Endothelial cell (in vitro differentiated cells): ENCODE measurements around the gene ACOXL. TPM values are rescaled to one million over a fixed set of nuclear protein-coding genes. Genes with fewer than 3 reads are reported as not detected.
A peak's percentile ranks its signal among the peaks of the same experiment; 100 is the strongest.

ENCODE experiments used
- DNase-seq: peaks from one replicate; pipeline ENCODE4 v3.0.0; 2021; ENCODE audit warnings: low spot score
- H3K27ac Mint-ChIP-seq: one replicate; pipeline ENCODE4 v1.8.0; 2021; ENCODE audit warnings: mixed read lengths, inconsistent platforms; ENCODE audit not compliant: unreplicated experiment
- H3K27me3 Mint-ChIP-seq: one replicate; pipeline ENCODE4 v1.8.0; 2021; ENCODE audit warnings: mild to moderate bottlenecking, moderate library complexity, mixed read lengths, inconsistent platforms; ENCODE audit not compliant: unreplicated experiment
- H3K36me3 Mint-ChIP-seq: one replicate; pipeline ENCODE4 v1.8.0; 2021; ENCODE audit warnings: mild to moderate bottlenecking, low read depth, mixed read lengths, inconsistent platforms; ENCODE audit not compliant: unreplicated experiment
- H3K4me1 Mint-ChIP-seq: one replicate; pipeline ENCODE4 v1.8.0; 2021; ENCODE audit warnings: mild to moderate bottlenecking, mixed read lengths, inconsistent platforms; ENCODE audit not compliant: unreplicated experiment
- H3K4me3 Mint-ChIP-seq: one replicate; pipeline ENCODE4 v1.8.0; 2021; ENCODE audit warnings: mild to moderate bottlenecking, mixed read lengths, inconsistent platforms; ENCODE audit not compliant: unreplicated experiment
- H3K9me3 Mint-ChIP-seq: one replicate; pipeline ENCODE4 v1.8.0; 2021; ENCODE audit warnings: mixed read lengths, inconsistent platforms; ENCODE audit not compliant: unreplicated experiment
- CTCF ChIP-seq: fragments of 200-600 bp; sonication (generic); IDR thresholded peaks from one replicate; pipeline ENCODE4 v1.5.0; 2021; ENCODE audit warnings: antibody characterized with exemption; ENCODE audit not compliant: unreplicated experiment
- total RNA-seq: library from RNA; stranded (reverse); fragmentation: NEBNext Ultra II Directional; extraction: Animal tissue kit (Norgen Biotek cat#: 25700); gene quantifications from one replicate; pipeline ENCODE4 v1.2.1, GENCODE V29; 2021; ENCODE audit not compliant: unreplicated experiment

Gene ACOXL
- total RNA-seq, 1 donor from 2014 or later = 0.44 TPM

GRCh38 chr2:111118481-111118980 lies 386.2 kb downstream of the ACOXL start:
- H3K27me3 Mint-ChIP-seq = peaks cover 29% of the 10 kb centered on the region
- H3K4me3 Mint-ChIP-seq = peak overlapping the region; percentile 88
- TF ChIP-seq CTCF = no peak
- peak; percentile 23 for DNase-seq
- peak overlapping the region; percentile 64 for H3K27ac Mint-ChIP-seq
- no peaks in the 10 kb centered on the region for H3K9me3 Mint-ChIP-seq
- H3K4me1 Mint-ChIP-seq = peaks cover 13% of the 10 kb centered on the region
- H3K36me3 Mint-ChIP-seq = no peaks in the 10 kb centered on the region

GRCh38 chr2:111118981-111119821 lies 386.8 kb downstream of the ACOXL start:
- peaks cover 31% of the 10 kb centered on the region for H3K27me3 Mint-ChIP-seq
- peaks cover 16% of the 10 kb centered on the region for H3K4me1 Mint-ChIP-seq
- TF ChIP-seq CTCF = no peak
- peak overlapping the region; percentile 88 for H3K4me3 Mint-ChIP-seq
- peak; percentile 33 for DNase-seq
- no peak overlapping the region for H3K27ac Mint-ChIP-seq
- H3K36me3 Mint-ChIP-seq = no peaks in the 10 kb centered on the region
- no peaks in the 10 kb centered on the region for H3K9me3 Mint-ChIP-seq

DNA sequence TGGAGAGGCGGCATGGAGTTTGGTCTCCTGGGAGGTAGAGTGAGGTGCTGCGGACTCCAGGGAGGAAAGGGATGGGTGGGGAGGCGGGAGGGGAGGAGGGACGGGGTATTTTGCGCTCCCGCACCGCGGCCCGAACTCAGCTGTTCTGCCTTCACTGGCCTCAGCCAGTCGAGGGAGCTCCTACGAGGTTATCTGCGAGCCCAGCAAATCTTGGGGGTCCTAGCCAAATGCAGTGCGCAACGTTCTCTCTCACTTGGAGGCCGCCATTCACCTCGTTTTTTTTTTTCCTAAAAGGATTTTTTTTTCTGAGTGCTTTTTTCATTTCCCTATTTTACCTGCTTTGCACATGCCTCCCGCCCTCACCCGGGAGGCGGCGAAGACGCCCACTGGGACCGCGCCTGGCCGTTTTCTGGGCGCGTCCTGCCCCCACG lies 387.5 kb downstream of the ACOXL start:
- H3K4me3 Mint-ChIP-seq = peak overlapping the region; percentile 77
- peak; percentile 14 for DNase-seq
- no peaks in the 10 kb centered on the region for H3K9me3 Mint-ChIP-seq
- no peak overlapping the region for H3K27ac Mint-ChIP-seq
- TF ChIP-seq CTCF = no peak
- H3K4me1 Mint-ChIP-seq = peaks cover 16% of the 10 kb centered on the region
- peaks cover 31% of the 10 kb centered on the region for H3K27me3 Mint-ChIP-seq
- H3K36me3 Mint-ChIP-seq = peaks cover 2% of the 10 kb centered on the region

- TF ChIP-seq CTCF = no peak
- peaks cover 31% of the 10 kb centered on the region for H3K27me3 Mint-ChIP-seq
- H3K4me1 Mint-ChIP-seq = peaks cover 16% of the 10 kb centered on the region
- H3K9me3 Mint-ChIP-seq = no peaks in the 10 kb centered on the region
- H3K27ac Mint-ChIP-seq = no peak within 1 kb of the TSS
- DNase-seq = peak; percentile 90
- H3K4me3 Mint-ChIP-seq = peak within 1 kb of the TSS; percentile 96
- H3K36me3 Mint-ChIP-seq = peaks cover 5% of the 10 kb centered on the region
Measured at GRCh38 chr2:111120253-111121027, 388.1 kb downstream of the ACOXL start, which contains the start of gene BCL2L11. Gene BCL2L11, plus strand, starts transcription at chr2:111120914. Its CDS starts 2,832 bp downstream, at chr2:111123746.
